Measurements from ENCODE around the gene LLGL1.

DNA sequence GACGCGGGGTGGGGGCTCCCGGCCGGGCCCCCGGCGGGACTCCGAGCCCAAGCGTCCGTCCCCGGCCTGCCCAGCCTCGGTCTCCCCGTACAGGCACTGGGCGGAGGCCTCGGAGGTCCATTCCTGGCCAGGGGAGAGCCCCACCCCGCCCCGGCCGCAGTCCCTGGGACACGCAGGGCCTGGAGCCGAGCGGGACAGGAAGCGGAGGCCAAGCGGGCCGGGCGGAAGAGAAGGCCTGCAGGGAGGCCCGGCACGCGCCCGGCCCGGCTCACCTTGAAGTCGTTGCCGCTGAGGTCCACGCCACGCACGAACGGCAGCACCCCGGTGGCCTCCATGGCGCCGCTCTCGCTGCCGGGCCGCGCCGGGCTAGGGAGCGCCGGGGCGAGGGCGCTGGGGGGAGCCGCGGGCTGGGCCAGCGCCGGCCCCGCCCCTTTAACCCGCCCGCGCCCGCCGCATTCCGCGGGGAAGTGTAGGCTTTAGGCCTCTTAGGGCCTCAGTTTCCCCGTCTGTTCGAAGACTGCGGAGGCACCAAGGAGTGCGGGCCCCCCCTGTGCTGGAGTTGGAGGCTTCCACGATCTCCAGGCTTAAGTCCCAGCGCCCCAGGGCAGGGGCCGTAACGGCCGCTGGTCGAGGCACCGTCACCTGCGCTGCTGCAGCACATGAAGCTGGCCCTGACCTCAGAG, 33.1 kb downstream of the LLGL1 start, which contains the start of gene FLII:
- TF ChIP-seq CTCF (IDR thresholded peaks at IDR 0.05) = no peak
- peak; percentile 65 for TF ChIP-seq POLR2A (IDR thresholded peaks at IDR 0.05)
- TF ChIP-seq POLR2AphosphoS5 (IDR thresholded peaks at IDR 0.05) = no peak

Data from prostate gland (tissue), 2 donors.